ENCODE measurements around the gene IGSF6. TPM values are rescaled to one million over a fixed set of nuclear protein-coding genes. Genes with fewer than 3 reads are reported as not detected.
A peak's percentile ranks its signal among the peaks of the same experiment; 100 is the strongest.
"Not testable (repeated sequence)": the region's sequence is repeated elsewhere in the genome, so short reads cannot be mapped to it uniquely, and the experiment has no call there.

The IGSF6 gene
- total RNA-seq, 1 donor from 2014 or later, result 2.4 TPM

- DNase-seq; intact Hi-C loops (cut with micrococcal nuclease); ATAC-seq: not testable (repeated sequence)
These were observed 16.7 kb downstream of the IGSF6 start for GRCh38 chr16:21635694-21636093.

GRCh38 chr16:21634216-21634615, 18.2 kb downstream of the IGSF6 start:
- no peak for DNase-seq
- ATAC-seq, result no peak
- intact Hi-C loops (cut with micrococcal nuclease), result no loop called here

GRCh38 chr16:21631951-21632575, 20.3 kb downstream of the IGSF6 start:
- ATAC-seq; DNase-seq; intact Hi-C loops (cut with micrococcal nuclease): not testable (repeated sequence)

- ATAC-seq; DNase-seq; intact Hi-C loops (cut with micrococcal nuclease): not testable (repeated sequence)
These were observed 21.0 kb downstream of the IGSF6 start for GRCh38 chr16:21631376-21631775.

- DNase-seq; ATAC-seq; intact Hi-C loops (cut with micrococcal nuclease): not testable (repeated sequence)
These were observed 21.5 kb downstream of the IGSF6 start for GRCh38 chr16:21630866-21631265.

GRCh38 chr16:21629616-21630539, 22.5 kb downstream of the IGSF6 start:
- intact Hi-C loops (cut with micrococcal nuclease); ATAC-seq; DNase-seq: not testable (repeated sequence)

GRCh38 chr16:21628772-21629171, 23.6 kb downstream of the IGSF6 start:
- intact Hi-C loops (cut with micrococcal nuclease), result no loop called here
- no peak for DNase-seq
- ATAC-seq, result no peak

GRCh38 chr16:21628121-21628726, 24.2 kb downstream of the IGSF6 start:
- DNase-seq, result no peak
- no peak for ATAC-seq
- intact Hi-C loops (cut with micrococcal nuclease), result no loop called here

GRCh38 chr16:21626659-21627277, 25.6 kb downstream of the IGSF6 start:
- no peak for DNase-seq
- peak; percentile 66 for ATAC-seq
- intact Hi-C loops (cut with micrococcal nuclease), result no loop called here

GRCh38 chr16:21625026-21625425, 27.4 kb downstream of the IGSF6 start:
- intact Hi-C loops (cut with micrococcal nuclease), result no loop called here
- ATAC-seq (no peak), DNase-seq (no peak)

GRCh38 chr16:21622545-21622944, 29.9 kb downstream of the IGSF6 start:
- no peak for DNase-seq
- ATAC-seq, result no peak
- intact Hi-C loops (cut with micrococcal nuclease), result no loop called here

GRCh38 chr16:21620592-21620991, 31.8 kb downstream of the IGSF6 start:
- intact Hi-C loops (cut with micrococcal nuclease), result no loop called here
- ATAC-seq (no peak), DNase-seq (no peak)

- DNase-seq, result no peak
- intact Hi-C loops (cut with micrococcal nuclease), result no loop called here
- ATAC-seq, result no peak
These were observed 32.5 kb downstream of the IGSF6 start for GRCh38 chr16:21619765-21620425.

GRCh38 chr16:21618281-21618680, 34.1 kb downstream of the IGSF6 start:
- no peak for DNase-seq
- intact Hi-C loops (cut with micrococcal nuclease), result no loop called here
- no peak for ATAC-seq

GRCh38 chr16:21617607-21618006, 34.8 kb downstream of the IGSF6 start:
- intact Hi-C loops (cut with micrococcal nuclease), result no loop called here
- ATAC-seq (no peak), DNase-seq (no peak)

GRCh38 chr16:21614896-21615295, 37.5 kb downstream of the IGSF6 start:
- intact Hi-C loops (cut with micrococcal nuclease), result no loop called here
- no peak for ATAC-seq
- DNase-seq, result no peak

GRCh38 chr16:21613781-21614180, 38.6 kb downstream of the IGSF6 start:
- no peak for ATAC-seq
- intact Hi-C loops (cut with micrococcal nuclease), result no loop called here

GRCh38 chr16:21613361-21613760, 39.0 kb downstream of the IGSF6 start:
- ATAC-seq, result no peak
- intact Hi-C loops (cut with micrococcal nuclease), result no loop called here

More at GRCh38 chr16:21613781-21614180, 38.6 kb downstream of the IGSF6 start:
- DNase-seq, result no peak

More at GRCh38 chr16:21613361-21613760, 39.0 kb downstream of the IGSF6 start:
- no peak for DNase-seq

Measured in left ventricle myocardium superior (tissue), 1 donor.